DND-41 (cell line): ENCODE data around the gene IGFLR1.

ENCODE experiments used
- CTCF ChIP-seq: IDR thresholded peaks from 2 replicates; pipeline ENCODE4 v1.5.1; 2012; ENCODE audit warnings: borderline replicate concordance, low read length, moderate library complexity, mild to moderate bottlenecking; ENCODE audit not compliant: poor library complexity, severe bottlenecking; ENCODE audit errors: extremely low read depth
- EZH2 ChIP-seq: IDR thresholded peaks from 3 replicates; pipeline ENCODE4 v1.6.1; 2012; ENCODE audit warnings: borderline replicate concordance, low read depth, mild to moderate bottlenecking, moderate library complexity, low read length, inconsistent platforms; ENCODE audit not compliant: severe bottlenecking

- no peak for TF ChIP-seq CTCF
- TF ChIP-seq EZH2 = no peak
These were observed 19.8 kb downstream of the IGFLR1 start for GRCh38 chr19:35722461-35722860.
